GM18873 (cell line): ENCODE data around the gene AFF3.
"Not testable (repeated sequence)": the region's sequence is repeated elsewhere in the genome, so short reads cannot be mapped to it uniquely, and the experiment has no call there.

Source experiments
- ATAC-seq: cut with Tn5 transposase; IDR thresholded peaks from one replicate; pipeline ENCODE4 v1.9.1; 2021; ENCODE audit warnings: mild to moderate bottlenecking, moderate library complexity, moderate number of reproducible peaks; ENCODE audit not compliant: unreplicated experiment, low FRiP score

The AFF3 gene

GRCh38 chr2:99776906-99777646 is 365.3 kb downstream of the AFF3 start:
- ATAC-seq: no peak

DNA sequence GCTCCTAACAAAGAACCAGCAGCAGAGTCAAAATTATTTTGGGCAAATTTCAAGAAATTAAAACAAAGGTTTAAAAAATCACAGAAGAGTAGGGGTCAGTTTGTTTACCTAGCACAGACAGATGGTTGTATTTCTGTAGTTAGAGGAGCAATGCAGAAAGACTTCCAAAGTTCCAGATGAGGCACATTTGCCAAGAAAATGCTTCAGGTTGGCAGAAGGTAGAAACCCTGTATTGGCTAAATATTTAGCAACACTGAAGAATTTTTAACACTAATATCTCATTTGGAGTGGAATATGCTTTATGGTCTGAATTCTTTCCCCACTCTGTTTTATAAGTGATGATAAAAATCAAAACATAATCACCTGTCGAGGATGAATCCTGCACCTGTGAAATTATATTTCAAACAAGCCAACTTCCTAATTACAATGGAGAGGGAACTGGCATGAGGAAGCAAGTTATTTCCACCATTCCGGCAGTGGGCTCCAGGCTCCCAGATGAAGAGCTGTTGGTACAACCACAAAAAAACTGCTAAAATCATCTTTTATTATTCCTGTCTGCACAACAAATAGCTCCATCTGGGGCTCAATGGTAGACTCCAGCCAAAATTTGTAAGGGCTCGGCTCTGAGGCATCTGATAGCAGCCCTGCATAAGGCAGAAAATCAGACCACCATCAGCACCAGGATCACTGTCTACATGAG is 366.0 kb downstream of the AFF3 start:
- ATAC-seq: no peak

DNA sequence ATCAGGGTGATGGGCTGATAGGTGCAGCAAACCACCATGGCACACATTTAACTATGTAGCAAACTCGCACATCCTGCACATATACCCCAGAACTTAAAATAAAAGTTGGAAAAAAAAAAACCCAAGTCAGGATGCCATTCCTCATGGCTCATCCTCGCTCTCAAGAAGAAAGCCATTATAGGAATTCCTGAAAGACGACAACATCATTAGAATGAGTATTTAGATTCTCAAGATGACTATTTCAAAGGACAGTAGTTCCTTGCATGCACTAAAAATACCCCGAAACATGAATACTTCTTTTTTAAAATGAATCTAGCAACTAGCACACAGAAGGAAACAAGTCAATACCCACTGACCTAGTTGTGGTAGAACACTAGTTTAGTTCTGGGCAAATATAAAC is 366.8 kb downstream of the AFF3 start:
- no peak for ATAC-seq

- not testable (repeated sequence) for ATAC-seq
These were observed 368.7 kb downstream of the AFF3 start for GRCh38 chr2:99773642-99774041.

GRCh38 chr2:99772591-99773331 is 369.6 kb downstream of the AFF3 start:
- ATAC-seq: no peak

DNA sequence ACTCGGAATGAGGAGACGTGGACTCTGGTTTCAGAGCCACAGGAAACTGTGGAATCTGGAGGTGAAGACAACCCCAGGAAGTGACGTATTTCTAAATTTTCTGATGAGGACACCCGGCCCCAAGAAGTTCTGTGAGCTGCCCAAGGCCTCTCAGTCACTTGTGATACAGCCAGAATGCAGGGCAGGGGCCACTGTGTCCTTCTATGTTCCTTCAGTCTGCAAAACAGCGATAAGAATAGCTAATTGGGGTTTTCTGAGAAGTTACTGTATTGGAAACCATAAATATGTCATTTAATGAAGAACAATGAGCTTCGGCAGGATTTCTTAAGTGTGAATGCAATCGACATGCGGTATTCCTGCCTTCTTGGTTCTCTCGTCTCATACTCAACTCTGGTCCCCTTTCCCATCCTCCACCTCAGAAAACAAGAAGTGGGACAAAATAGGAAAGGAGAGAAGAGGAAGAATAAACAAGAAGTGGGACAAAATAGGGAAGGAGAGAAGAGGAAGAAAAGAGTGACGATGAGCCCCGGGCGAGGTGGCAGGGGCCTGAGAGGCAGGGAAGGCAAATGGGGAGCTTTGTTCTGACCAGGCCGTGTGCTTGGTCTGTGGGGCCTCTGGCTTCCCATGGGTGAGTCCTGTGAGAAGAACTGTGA is 370.6 kb downstream of the AFF3 start:
- ATAC-seq: no peak

DNA sequence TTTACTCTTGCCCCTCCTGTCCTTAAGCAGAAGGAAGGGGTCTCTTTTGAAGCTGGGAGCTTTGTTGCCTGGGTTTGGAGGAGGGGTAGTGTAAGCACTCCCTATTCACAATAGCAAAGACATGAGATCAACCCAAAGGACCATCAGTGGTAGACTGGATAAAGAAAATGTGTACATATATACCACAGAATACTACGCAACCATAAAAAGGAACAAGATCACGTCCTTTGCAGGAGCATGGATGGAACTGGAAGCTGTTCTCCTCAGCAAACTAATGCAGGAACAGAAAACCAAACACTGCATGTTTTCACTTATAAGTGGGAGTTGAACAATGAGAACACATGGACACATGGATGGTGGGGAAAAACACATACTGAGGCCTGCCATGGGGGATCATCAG is 371.5 kb downstream of the AFF3 start:
- ATAC-seq: no peak

- no peak for ATAC-seq
These were observed 376.6 kb downstream of the AFF3 start for GRCh38 chr2:99765731-99766318.

- no peak for ATAC-seq
These were observed 378.6 kb downstream of the AFF3 start for GRCh38 chr2:99763764-99764163.

DNA sequence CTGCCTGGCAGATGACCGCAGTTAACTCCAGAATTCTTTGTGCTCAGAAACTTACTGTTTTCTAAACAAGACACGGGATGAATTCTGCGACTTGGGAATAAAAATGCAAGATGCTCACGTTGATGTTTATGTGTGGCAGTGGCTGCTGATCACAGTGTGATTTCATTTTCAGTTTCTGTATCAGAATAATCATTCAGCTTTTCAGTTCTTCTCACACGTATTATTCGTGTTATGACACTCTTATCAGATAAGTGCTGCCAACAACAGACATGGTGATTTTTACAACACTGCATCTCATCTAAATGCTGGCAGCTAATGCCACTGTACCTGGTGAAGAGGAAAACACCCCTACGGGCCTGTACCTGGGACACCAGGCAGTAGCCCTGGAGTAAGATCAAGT is 379.7 kb downstream of the AFF3 start:
- ATAC-seq: no peak

GRCh38 chr2:99757611-99758114 is 384.7 kb downstream of the AFF3 start:
- ATAC-seq: no peak

DNA sequence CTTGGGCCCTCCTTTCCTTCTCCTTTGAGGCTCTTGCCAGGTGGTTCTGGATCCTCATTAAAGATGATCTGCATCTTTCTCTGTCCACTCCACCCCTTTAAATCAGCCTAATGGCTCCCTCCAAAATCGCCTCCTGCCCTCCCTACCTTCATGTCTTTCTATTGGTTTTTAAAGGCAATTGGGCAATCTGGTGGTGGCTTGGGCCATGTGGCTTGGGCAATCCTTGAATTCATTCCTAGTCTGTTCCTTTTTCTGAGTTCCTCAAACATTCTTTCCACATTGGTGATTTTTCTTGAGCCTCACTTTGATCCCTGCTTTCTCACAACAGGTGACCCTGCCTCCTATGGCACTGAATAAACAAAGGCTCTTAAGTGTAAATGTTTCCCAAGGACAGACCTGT is 386.3 kb downstream of the AFF3 start:
- ATAC-seq: no peak

DNA sequence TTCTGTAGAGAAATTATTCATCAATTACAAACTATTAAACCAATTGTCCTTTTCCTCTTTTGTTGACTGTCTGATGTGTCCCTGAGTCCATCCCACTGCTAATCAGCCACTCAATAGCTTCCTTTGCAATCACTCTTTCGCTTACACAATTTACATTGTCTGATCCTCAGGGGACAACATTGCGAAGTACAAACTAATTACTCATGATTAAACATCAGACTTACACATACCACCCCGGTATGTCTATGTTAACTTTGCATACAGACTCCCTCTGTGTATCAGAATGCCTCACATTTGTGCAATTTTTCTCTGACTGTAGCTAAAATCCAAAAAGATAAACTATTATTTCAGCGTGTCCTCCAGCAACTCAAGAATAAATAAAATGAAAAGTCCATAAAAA is 388.2 kb downstream of the AFF3 start:
- ATAC-seq: no peak

DNA sequence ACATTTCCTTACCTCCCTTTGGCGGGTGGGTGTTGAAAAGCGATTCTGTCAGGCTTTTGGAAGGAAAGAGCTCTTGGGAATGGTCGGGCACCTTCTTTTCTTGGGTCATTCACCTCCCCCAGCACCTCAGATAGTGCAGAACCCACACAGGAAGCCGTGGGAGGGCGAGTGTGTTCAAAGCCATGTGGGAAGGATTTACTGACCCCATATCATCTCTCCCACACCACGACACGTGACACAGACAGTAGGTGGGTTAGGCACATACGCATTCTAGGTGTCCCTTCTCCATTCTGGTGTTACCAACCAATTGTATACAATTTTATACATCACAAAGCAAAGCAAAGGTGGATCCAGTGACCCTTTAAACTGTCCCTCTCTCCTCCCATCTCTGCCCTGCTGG is 388.9 kb downstream of the AFF3 start:
- ATAC-seq: no peak

DNA sequence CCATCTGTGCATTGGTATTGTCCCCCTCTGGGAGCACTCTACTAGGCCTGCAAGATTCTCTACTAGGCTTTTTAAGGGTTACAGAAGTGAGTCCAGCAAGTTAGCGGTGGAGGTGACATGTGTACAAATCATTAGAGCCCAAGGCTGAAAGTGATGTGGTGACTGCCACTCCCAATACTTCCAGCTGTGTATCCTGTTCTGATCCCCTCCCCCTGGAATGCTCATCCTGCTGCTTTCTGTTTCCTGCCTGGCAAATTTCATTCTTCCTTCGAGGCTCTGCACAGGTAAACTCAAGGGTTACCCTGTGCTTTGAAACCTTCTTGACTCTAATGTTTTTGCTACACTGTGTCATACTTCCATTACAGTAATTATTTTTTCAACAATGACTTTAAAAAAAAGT is 394.0 kb downstream of the AFF3 start:
- ATAC-seq: no peak

DNA sequence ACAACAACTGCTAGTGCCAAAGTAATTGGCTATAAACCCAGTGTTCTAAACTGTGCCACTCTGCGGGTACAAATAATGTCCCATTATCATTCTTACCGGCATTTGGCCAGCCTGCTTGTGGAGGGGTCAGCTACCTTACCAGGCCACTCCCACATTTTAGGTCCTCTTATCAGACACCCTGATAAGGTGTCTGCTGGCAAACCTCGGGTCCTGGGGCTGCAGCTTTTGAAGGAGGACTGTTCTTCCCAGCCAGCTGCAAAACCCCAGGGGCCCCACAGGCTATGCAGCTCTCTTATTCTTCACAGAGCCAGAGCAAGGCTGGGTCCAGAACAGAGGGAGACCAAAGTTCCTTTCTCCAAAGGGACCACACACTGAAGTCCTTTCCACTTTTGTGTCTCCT is 394.5 kb downstream of the AFF3 start:
- no peak for ATAC-seq

GRCh38 chr2:99743146-99743545 is 399.2 kb downstream of the AFF3 start:
- no peak for ATAC-seq

- ATAC-seq: no peak
These were observed 404.9 kb downstream of the AFF3 start for GRCh38 chr2:99737537-99737936.

GRCh38 chr2:99735753-99736152 is 406.6 kb downstream of the AFF3 start:
- no peak for ATAC-seq

- not testable (repeated sequence) for ATAC-seq
These were observed 407.1 kb downstream of the AFF3 start for GRCh38 chr2:99735314-99735713.
